GM12864 (cell line): ENCODE measurements around the gene NOL4L.

Experiments used
- DNase-seq: peaks from one replicate; pipeline ENCODE4 v3.0.0-alpha.2; 2011; ENCODE audit warnings: low read depth
- H3K4me3 ChIP-seq: 2 replicates; pipeline ENCODE4 v1.5.1; 2011; ENCODE audit warnings: mild to moderate bottlenecking, low read depth, low read length, control low read depth
- CTCF ChIP-seq: IDR thresholded peaks from 2 replicates; pipeline ENCODE4 v1.5.1; 2011; ENCODE audit warnings: low read depth, mild to moderate bottlenecking, moderate library complexity, low read length, control low read depth, inconsistent platforms; ENCODE audit errors: missing control alignments

Gene NOL4L

DNA sequence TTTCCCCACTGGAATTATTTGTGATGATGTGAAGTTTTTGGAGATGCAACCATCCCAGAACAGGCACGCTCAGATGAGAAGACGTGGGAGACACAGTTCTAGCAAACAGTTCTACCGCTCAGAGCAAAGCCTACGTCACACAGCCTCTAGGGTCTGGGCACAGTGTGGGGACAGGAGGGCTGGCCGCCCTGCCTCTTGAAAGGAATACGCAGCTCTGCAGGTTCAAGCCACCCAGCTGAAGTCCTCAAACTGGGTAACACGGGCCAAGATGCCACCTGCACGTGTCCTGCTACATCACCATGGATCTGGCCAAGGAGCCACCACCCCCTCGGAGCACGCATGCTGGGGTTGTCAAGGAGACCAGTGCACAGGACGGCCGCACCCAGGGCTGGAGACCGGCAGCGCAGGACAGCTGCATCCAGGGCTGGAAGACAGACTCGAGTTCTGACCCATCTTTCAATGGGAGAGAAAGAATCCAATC lies 75.0 kb downstream of the NOL4L start:
- no peak overlapping the region for H3K4me3 ChIP-seq
- no peak for TF ChIP-seq CTCF
- DNase-seq: no peak

- DNase-seq: no peak
- no peak overlapping the region for H3K4me3 ChIP-seq
- TF ChIP-seq CTCF: no peak
Observed at GRCh38 chr20:32509639-32510066, 75.5 kb downstream of the NOL4L start.

GRCh38 chr20:32508775-32509119 lies 76.4 kb downstream of the NOL4L start:
- H3K4me3 ChIP-seq: no peak overlapping the region
- TF ChIP-seq CTCF: no peak
- DNase-seq: no peak

DNA sequence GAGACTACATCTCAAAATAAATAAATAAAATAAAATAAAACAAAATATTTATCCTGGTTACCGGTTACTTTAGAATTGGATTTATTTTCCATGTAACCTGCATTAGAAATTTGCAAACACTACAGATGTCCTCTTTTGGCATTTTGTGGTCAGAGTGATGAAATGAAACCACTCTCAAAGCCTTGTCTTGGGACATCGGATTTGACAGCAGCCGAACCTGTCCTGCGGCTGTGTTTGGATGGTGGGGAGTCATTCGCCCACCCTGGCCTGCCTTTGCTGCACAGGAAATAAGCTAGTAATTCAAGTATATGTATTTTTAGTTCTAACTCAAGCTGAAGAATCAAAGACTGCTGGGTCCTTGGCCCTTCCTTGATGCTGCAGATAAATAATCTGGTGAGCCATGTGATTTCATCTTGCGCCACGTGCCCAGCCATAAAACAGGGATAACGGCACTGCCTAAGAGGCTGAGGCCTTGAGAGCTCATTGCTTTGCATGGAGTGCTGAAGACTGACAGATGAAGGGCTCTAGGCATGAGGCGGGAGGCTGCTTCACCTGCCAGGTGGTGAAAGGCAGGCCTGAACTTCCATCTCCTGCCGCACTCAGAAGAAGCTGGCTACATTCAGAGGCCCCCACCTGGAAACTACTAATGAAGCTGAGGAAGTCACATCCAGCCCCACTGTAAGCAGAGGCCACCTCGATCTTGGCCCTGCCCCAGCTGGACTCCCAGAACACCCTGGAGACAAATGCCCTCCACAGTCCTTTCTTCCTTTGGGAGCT lies 76.9 kb downstream of the NOL4L start:
- no peak overlapping the region for H3K4me3 ChIP-seq
- TF ChIP-seq CTCF: no peak
- no peak for DNase-seq

DNA sequence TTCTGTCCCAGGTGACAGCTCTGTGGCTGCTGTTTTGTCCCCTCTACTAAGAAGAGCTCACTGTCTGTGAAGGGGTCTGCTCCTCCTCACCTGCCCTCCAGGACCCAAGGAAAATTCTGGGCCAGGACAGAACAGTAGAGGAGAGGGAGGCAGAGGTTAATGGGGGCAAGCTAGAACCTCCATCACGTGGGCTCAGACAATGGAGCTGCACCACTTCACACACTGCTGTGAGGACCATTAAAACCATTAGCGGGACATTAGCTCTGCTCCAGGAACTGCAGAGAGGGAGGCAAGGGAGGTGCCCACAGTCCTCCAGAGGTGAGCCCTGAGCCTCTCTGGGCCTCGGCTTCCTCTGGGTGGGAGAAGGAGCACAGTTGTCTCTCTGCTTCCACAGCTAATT lies 78.4 kb downstream of the NOL4L start:
- DNase-seq: no peak
- no peak for TF ChIP-seq CTCF
- no peak overlapping the region for H3K4me3 ChIP-seq

DNA sequence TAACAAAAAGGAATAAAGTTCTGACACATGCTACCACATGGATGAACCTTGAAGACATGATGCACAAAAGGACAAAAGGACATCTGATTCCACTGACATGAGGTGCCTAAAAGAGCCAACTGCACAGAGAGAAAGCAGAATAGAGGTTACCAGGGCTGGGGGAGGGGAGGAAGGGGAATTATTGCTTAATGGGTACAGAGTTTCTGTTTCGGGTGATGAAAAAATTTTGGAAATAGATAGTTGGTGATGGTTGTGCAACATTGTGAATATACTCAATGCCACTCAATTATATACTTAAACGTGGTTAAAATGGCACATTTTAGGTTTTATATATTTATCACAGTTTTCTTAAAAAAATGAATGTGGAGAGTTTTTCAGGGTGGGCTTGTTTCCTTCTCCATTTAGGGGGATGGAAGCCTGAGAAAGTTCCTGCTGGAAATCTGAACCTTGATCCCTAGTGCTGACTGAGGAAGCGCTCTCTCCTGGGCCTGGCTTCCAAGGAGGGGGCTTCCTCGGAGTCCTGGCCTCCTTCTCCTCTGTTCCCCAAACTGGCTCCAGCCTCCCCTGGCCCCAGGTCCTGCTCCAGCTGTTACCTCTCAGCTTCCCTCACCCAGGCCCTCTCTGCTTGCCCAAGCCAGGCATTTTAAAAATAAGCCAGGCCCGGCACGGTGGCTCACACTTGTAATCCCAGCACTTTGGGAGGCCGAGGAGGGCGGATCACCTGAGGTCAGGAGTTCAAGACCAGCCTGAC lies 79.2 kb downstream of the NOL4L start:
- H3K4me3 ChIP-seq: no peak overlapping the region
- DNase-seq: no peak

More for the DNA sequence above, 79.2 kb downstream of the NOL4L start:
- no peak for TF ChIP-seq CTCF
